LNCAP (cell line): ENCODE measurements around the gene MRPL36.

Experiments used
- CTCF ChIP-seq: fragments of 450-650 bp; IDR thresholded peaks from 2 replicates; pipeline ENCODE4 v1.5.1; 2017; ENCODE audit warnings: mild to moderate bottlenecking

Gene MRPL36

GRCh38 chr5:1834022-1834551, 34.5 kb upstream of the MRPL36 start:
- TF ChIP-seq CTCF: no peak

- TF ChIP-seq CTCF: no peak
These were observed 33.8 kb upstream of the MRPL36 start for GRCh38 chr5:1833264-1834021.

GRCh38 chr5:1832511-1833250, 33.0 kb upstream of the MRPL36 start:
- TF ChIP-seq CTCF: no peak

GRCh38 chr5:1831677-1832313, 32.2 kb upstream of the MRPL36 start:
- TF ChIP-seq CTCF: no peak

- no peak for TF ChIP-seq CTCF
These were observed 31.6 kb upstream of the MRPL36 start for GRCh38 chr5:1831257-1831656.

GRCh38 chr5:1830571-1831228, 31.1 kb upstream of the MRPL36 start:
- no peak for TF ChIP-seq CTCF

GRCh38 chr5:1827886-1828397, 28.3 kb upstream of the MRPL36 start:
- no peak for TF ChIP-seq CTCF
